Stimulated activated CD8-positive, alpha-beta memory T cell treated with anti-CD3 and anti-CD28 coated beads, Interleukin-12 subunit alpha, Interleukin-12 subunit beta, amount 100 ng/mL, for 4 hours (primary cell): ENCODE measurements around the gene DYNC2LI1.

Experiments used
- DNase-seq: peaks from one replicate; pipeline ENCODE4 v3.0.0-alpha.2; 2020; ENCODE audit warnings: low read depth

Gene DYNC2LI1

DNA sequence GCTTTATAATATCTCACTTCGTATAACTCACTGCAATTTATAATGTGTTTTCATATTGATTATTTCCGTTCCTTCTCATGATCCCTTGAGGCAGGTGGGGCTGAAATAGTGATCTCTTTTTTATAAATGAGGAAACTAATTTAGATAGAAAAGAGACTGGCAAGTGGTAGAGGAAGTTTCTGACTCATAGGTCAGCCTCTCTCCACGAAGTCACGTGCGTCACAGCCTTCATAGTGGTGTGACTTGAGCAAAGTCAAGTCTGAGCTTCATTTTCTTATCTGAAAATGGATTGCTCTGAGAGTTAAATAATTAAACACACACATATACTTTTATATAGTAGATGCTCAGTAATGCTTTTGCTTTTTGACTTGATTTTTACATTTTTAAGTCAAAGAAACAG is 44.9 kb downstream of the DYNC2LI1 start:
- no peak for DNase-seq

DNA sequence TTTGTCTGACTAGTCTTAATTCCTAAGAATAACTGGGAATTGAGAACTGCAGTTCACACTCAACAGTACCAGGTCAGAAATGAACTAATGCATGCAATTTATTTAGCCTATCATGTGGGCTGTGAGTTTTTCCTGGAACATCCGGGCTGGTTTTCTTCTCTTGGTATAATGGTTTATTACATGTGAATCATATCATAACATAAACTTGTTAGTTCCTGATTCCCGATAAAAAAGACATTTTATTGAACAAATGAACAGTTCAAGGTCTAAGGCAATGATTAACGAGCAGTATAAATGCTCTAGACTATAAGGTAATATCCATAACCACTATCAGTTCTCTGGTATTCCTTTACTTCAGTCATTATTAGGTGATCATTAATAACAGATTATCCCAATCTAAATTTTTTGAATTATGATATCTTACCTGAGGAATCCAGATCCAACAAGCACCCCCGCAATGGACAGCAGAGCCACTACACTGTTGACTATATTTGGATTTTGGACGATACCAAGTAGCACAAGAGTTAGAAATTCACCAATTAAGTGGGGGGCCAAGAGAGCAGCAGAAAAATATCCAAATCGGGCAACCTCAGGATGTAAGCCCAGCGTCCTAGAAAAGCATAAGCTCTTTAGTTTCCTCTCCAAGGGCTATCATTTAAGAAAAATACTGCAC is 45.8 kb downstream of the DYNC2LI1 start:
- no peak for DNase-seq

DNA sequence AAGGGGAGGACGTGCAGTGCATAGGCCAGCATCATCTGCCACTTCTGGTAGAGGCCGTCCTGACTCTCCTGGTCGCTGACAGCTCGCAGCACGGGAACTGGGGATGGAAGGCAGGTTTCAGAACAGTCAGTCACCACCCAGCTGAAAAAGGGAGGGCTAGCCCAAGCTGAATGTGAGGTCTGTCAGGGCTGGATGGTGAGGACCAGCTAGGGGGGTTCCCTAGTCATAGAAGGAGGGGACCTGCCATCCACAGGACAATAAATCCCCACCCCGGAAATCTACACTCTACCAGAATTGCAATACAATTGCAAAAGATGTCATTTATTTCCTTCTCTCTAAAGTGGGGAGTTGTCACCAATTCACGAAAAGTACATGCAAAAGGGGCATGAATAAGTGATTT is 49.0 kb downstream of the DYNC2LI1 start:
- DNase-seq = no peak

DNA sequence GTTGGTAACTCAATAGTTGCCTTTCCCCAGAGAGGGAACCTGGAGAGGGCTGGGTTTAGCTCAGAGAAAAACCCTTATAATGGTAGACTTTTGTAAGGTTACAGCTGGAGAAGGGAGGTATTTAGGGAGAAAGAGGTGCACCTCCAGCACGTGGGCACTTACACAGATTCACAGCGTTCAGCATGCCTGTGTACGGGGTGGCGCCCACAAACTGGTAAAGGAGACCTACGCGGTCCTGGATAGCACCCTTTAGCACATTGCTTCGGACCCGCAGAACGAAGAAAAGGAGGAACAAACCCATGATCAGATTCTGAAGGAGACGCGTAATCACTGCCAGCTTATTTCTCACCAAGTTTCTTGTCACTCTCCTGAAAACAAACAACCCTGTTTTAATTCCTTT is 49.9 kb downstream of the DYNC2LI1 start:
- DNase-seq = no peak

DNA sequence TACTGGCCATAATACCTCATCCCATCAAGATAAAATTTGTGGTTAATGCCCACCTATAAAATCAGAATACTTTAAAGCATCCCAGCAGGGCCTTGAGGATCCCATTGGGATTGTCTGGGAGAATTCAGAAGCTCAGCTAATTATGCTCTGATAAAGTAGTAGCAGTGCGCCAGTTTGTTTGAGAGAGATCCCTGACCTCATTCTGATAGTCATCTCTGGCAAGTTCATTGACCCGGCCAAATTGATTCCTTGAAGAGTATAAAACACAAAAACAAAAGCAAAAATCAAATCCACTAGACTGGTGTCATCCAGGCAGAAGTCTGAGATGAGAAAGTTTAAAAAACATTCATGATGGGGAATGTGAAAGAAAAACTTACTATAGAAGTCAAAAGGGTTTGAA is 50.7 kb downstream of the DYNC2LI1 start:
- DNase-seq = no peak

DNA sequence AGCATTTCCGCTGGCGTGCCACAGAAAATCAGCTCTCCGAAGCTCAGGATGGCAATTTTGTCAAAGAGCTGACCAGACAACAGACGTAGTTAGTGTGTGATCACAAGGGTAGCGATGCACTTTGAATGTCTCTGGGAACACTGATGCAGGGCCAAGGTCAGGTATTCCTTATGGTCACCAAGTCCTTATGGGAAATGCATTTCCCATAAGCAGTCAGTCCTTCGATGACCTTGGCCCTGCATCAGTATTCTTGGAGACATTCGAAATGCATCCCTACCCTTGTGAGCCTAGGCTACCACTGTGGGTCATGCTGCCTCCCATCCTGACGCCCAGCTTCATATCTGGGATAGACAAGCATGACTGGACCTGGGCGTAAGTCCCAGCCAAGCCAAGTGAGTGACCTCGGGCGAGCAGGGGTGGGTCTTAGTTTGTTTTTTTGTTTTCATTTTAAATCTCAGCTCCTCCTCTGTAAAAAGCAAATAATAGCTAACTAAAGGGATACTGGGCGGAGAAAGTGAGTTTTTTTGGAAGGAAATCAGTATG is 51.2 kb downstream of the DYNC2LI1 start:
- no peak for DNase-seq

DNA sequence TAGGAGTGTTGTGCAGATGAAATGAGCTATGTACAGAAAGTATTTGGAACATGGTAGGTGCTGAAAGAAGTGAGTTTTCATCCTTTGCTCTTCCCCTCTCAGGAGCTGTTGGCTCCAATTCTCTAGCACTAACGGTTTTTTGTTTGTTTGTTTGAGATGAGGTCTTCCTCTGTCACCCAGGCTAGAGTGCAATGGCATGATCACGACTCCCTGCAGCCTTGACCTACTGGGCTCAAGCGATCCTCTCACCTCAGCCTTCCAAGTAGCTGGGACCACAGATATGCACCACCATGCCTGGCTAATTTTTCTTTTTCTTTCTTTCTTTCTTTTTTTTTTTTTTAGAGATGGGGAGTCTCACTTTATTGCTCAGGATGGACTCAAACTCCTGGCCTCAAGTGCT is 52.0 kb downstream of the DYNC2LI1 start:
- no peak for DNase-seq

DNA sequence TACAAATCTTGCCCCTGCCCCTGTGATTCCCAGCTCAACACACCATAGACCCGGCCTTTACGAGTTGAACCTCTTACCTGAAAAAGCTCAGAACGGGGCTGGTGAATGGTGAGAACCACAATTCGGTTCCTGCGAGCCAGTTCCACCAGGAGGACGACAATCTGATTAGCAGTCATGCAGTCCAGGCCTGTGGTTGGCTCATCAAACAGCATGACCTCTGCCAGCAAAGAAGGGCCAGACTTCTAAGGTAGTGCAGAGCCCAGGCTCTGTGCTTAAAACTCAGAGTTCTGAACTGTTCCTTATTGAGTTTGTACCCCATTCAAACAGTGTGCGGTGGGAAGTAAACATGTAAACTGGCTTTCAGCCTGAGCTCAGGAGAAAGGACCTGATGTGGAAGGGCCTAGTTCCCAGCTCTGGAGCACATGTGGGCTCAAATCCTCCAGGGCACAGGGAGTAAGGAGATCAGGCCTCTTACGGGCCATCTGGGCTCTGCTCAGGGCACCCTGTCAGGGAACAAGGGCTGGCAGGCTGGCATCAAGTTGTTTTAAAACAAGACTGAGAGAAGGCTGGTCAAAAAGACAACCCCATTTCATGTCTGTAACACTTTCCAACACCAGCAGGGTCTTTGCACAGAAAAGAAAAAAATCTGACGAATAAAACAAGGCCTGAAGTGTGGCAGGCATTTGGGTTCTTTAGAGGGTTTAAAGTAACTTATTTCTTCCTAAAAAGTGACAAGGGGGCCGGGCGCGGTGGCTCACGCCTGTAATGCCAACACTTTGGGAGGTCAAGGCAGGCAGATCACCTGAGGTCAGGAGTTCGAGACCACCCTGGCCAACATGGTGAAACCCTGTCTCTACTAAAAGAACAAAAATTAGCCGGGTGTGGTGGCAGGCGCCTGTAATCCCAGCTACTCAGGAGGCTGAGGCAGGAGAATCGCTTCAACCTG is 52.7 kb downstream of the DYNC2LI1 start:
- DNase-seq = no peak

DNA sequence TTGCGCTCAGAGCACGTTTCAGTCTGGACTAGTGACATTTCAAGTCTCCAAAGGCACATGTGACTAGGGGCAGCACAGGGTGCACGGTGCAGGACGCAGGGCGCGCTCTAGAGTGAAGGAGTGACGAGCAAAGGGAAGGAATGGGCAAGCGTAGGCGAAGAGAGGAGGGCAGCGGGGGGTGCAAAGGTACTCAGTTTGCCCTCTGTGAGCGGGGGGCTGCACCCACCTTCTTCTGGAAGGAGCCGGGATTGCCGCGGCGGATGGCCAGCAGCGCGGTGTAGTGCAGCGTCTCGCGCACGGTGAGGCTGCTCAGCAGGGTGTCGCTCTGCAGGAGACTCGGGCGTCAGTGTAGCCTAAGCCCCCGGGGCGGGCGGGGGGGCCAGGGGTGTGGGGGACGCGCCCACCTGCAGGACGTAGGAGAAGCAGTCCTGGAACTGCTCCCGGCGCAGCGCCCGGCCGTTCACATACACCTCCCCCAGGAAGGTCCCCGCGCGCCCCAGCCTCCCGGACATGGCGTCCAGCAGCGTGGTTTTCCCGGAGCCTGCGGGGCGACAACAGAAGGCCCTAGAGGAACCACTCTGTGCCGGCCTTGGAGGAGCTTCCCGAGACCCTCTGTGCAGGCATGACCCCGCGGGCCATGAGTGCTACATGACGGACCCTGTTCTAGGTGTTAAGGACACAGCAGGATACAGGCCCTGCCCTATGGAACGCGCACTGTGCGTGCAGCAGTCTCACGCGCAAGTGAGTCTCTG is 57.9 kb downstream of the DYNC2LI1 start:
- DNase-seq = no peak

DNA sequence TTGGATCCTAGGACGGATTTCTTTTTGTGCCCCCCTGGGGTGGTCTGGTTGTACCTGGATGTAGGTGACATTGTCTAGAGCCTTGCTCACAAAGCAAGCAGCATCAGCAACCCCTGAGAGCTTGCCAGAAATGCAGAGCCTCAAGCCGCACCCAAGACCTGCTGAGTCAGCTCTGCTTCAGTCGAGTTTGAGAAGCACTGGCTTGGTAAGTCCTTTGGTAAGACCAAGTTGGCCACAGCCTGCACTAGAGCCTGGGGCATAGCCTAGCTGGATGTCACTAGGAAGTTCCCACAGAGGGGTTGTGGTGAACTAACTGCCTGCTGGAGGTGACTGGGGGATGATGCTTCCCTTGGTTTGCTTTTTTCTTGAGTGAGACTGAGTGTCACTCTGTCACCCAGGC is 58.6 kb downstream of the DYNC2LI1 start:
- DNase-seq = no peak

DNA sequence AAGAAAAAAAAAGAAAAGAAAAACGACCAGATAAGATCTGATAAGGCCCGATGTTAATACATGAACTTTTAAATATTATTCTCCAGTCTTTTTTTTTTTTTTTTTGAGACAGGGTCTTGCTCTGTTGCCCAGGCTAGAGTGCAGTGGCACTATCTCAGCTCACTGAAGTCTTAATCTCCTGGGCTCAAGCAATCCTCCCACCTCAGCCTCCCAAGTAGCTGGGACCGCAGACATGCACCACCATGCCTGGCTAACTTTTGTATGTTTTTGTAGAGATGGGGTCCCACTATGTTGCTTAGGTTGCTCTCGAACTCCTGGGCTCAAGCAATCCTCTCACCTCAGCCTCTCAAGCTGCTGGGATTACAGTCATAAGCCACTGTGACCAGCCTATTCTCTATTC is 63.2 kb downstream of the DYNC2LI1 start:
- DNase-seq = no peak

DNA sequence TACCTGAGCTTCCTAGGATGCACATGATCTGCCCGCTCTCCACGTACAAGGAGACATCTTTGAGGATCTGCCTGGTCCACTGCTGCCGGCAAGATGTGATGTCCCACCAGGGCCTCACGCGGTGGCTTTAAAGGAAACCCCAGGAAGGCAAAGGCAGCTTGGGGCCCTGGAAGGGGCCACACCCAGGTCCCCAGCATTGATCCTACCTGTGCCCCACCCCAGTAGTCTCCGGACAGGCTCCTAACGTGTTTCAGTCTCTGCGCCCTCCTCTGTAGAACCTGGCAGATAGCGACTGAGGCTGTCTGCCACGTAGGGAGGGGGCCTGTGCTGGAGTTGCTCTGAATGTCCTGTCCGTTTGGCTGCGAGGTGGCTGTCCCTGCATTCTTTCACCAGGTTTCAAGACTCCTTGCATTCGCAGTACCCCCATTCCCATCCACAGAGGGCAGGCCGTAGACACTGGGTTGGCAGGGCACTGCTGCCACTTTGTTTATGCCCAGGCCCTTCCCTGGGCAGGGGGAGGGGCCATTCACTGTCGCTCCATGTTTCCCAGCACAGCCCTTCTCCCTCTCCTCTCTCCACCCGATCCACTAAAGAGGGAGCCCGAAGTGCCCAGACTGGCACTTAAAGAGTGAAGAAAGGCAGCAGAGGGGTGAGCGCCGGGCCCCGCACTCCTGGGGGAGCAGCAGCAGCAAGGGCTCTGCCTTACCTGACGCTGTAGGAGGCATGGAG is 64.2 kb downstream of the DYNC2LI1 start:
- DNase-seq = no peak

DNA sequence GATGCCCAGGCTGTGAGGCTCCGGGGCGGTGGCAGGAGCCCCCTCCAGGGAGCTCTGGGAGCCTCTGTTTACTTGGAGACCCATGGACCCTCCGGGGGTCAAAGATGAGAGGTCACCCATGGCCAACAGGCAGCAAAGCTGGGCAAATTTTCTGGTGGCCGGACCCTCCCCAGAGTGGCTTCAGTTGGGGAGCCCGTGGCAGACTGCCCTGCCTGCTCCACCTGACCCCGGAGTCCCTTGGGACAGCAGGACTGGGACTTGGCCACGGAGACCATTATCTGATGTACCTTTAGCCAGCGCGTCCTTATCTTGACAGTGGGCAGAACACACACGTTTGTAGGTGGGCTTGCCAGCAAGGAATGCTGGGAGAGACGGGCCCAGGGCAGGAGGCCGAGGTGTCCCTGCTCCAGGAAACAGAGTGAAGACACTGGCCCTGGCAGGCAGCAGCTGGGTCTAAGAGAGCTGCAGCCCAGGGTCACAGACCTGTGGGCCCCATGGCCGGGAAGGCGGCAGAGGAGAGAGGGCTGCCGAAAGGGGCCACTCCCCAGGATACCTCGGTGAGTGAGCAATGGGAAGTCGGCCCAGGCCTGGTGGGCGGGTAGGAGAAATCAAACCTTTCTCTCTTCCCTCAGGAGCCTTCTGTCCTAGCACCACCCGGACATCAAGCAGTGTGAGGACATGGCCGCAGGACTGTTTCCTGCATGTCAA is 64.9 kb downstream of the DYNC2LI1 start, which contains the start of the genes ABCG5 and ABCG8:
Gene ABCG5, minus strand, starts transcription at position 280 of the 708 bp plus-strand sequence. Its CDS starts 160 bp downstream, at position 120.
Gene ABCG8, plus strand, starts transcription at position 412 of the 708 bp plus-strand sequence. Its CDS starts 83 bp downstream, at position 495.
- DNase-seq = no peak

DNA sequence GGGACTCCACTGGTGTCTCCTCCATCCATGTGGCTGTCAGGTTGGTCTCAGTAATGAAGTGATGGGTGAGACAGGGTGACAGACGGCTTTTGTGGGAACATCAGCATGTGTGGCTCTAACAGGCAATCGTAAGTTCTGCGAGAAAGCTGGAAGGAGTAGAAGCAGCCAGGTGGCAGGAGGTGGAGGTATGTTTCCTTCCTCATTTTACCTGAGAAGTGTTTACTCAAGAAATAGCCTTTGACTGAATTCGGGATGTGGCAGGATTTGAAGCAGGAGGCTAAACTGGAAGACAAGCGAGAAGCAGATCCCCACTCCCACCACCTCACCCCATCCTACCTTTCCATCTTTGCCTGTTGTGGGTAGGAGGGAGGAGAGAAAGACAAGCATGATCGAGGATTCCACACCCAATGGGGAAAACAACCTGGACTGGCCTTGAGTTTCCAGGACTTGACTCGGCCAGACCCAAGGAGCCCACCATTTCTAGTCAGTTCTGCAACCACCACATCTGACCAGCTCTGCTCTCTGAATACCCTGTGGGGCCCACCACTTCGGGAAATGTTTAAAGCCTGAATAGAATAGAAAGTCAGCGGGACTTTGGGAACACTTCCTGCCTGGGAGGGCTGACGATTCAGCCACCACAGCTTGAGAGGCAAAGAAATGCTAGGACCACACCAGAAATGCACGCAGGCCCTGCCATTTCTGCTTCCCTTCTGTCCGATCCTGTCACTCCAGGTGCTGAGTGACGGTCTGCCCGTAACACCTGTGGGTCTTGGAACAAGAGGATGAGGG is 66.1 kb downstream of the DYNC2LI1 start:
- no peak for DNase-seq

DNA sequence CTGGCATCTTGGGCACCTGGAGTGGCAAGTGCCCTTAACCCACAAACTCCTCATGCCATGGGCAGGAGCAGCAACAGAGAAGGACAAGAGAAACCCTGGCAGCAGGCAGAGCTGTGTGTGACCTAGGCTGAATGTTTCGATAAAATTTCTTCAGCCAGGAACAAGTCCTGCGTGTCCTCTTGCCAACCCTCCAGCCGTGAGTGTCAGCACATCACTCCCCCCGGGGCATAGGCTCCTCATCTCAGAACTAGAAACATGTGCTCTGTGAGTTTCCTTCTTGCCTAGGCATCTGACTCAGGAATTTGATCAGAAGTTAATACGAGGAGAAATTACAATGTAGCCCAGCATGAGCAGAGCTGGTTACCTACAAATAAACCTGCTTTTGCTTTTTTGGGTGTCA is 67.1 kb downstream of the DYNC2LI1 start:
- no peak for DNase-seq

DNA sequence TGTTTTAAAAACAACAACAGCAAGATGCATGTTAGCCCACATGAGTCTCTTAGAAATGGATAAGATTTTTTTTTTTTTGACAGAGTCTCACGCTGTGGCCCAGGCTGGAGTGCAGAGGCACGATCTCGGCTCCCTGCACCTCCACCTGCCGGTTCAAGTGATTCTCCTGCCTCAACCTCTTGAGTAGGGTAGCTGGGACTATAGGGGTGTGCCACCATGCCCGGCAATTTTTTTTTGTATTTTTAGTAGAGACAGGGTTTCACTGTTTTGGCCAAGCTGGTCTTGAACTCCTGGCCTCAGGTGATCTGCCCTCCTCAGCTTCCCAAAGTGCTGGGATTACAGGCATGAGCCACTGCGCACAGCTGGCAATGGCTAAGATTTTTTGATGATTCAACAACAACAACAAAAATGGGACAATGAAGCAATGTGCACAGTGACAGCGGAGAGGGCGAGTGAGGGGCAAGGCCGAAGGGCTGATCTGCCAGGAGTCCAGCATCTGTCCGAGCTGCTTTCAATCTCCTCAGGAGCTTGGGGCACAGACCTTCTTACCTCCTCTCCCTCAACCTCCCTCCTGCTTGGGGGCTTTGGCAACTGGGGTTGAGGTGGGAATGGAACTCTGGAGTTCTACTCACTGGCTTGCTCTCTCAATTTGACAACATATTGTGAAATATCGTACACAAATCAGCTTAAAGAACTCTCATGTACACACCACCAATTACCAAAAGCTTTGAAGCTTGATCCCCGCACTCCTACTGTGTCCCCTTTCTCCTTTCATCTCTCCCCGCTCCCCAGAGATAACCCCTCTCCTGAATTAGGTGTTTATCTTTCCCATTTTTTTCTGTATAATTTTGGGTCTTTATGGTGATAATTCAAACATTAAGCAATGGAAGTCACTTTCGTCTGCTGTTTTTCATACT is 68.4 kb downstream of the DYNC2LI1 start:
- DNase-seq = no peak

DNA sequence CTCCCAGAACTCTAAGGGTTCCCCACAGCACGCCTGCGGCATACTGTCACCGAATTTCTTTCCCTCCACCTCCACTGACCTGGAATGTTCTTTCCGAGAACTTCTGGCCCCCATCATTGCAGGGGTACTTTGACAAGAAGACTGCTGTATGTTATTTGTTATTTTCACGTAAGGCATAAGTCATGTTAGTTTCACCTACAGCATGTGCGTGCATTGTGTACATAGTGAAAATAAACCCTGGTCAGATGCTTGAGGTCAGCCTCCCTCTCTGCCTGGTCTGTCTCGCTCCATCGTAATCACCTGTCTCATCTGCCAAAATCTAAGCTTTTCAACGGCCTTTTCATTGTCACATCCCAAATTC is 69.0 kb downstream of the DYNC2LI1 start:
- DNase-seq = no peak

DNA sequence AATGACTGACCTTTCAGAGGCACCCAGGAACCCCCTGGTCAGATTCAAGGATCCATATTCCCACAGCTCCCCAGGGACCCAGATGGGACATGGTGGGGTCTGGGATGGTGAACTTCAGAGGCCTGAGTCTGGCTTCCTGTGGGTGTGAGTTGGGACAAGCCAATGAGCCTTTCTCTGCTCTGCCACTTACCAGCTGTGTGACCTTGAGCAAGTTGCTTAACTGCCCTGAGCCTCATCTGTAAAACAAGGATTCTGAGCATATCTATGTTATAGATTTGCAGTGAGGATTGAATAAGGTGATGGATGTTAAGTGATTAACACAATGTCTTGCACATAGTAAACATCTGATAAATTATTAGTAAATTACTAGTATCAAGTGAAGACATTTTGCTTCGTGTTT is 71.3 kb downstream of the DYNC2LI1 start:
- no peak for DNase-seq
